ENCODE results near the gene CACNA1C.

The CACNA1C gene

GRCh38 chr12:2535583-2536204, 482.9 kb downstream of the CACNA1C start:
- FAIRE-seq, result no peak

DNA sequence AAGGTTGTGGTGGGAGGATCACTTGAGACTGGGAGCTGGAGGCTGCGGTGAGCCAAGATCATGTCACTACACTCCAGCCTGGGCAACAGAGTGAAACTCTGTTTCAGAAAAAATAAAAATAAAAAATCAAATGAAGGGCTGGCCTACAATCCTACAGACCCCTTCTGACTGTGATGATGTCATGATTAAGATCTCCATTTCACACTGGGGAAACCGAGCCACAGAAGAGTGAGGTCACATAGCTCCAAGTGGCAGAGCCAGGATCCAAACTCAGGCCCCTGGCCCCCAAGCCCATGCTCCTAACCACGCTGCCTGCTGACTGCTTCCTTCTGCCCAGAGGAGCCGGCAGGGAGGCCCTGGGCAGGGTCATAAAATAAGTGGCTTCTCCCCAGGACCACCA, 483.9 kb downstream of the CACNA1C start:
- FAIRE-seq, result no peak

DNA sequence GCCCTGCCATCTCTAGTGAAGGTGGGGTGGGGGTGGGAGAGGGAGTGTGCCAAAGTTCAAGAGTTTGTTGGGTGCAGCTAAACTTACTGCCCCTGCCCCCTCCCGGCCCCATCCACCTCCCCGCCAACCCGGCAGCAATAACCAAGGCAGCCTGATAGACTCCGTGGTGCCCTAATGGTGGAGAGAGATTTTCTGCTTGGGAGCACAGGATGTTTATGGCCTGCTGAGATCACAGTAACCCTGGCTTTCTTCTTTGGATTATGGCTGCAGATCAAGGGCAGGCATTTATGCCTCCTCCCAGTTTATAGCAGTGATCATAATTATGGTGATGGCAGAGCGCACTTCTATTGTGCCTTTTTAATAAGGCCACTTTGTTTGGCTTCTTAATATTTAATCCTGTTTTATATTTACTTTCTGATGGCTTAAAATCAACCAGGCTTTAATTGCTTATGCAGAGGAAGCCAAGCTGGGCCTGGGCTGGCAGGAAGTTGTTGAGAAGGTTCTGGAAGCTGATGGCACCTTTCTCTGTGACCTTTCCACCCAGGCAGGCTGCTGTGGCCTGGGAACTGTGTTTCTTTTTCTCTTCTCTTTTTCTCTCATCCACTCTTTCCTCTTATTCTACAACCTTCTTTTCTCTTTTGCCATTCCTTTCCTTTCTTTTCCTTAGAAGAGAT, 485.2 kb downstream of the CACNA1C start:
- FAIRE-seq, result no peak

DNA sequence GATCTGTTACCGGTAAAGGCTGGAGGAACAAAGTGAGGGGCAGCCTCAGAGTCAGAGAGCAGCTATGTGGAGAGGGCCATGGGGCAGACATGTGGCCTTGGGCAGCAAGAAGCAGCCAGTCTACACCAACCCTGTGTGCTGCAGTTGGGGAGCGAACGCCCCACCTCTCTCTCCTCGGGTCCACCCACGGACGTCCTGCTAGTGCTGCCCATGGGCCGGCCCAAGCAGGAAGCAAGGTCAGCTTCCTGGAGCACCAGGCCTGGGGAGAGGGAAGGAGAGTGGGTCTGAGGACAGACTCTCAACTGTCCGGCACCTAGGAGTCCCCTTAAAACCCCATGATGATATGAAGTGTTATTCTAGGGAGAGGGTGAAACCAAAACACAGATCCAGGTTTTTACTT, 487.2 kb downstream of the CACNA1C start:
- no peak for FAIRE-seq

GRCh38 chr12:2540535-2540941, 487.8 kb downstream of the CACNA1C start:
- no peak for FAIRE-seq

DNA sequence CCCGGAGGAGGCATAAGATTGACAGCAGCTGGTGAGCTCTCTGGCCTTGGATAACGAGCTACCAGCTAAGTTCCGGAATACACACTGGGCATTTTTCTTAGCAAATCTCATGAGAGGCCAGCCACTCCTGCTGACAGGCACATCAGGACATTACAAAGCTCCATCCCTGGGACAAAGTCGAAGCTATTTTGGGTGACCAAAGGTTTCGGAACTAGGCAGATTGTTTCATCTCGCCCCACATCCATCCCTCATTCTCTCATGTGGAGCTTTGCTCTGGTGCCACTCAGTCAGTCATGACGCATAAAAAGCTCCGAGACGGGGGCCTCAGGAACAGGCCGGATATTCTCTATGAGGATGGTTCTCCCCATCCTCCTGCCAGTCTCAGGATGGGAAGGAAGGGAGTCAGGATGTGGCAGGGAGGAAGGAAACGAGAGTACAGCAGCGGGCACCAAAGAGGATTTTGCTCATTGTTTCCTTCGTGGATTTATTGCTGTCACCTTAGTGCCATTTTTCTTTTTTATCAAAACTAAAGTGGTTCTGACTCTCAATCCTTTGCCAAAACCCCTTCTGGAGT, 488.9 kb downstream of the CACNA1C start:
- FAIRE-seq, result no peak

DNA sequence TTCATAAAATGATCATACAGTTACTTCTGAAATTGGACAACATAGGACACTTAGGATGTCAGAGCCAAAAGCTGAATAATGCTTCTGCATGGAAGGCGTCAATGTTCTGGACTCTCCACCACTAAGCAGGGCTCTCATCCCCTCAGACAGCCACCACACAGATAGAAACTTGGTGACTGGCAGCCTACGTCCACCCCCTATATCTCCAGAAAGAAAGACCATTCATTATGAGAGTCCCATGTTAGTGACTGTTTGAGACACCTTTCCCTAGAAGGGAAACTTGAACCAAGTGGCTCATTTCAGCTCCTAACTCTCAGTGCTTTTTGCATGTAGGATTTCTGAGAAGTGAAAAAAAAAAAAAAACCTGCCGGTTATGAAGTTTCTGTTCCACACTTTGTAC, 491.0 kb downstream of the CACNA1C start:
- no peak for FAIRE-seq

DNA sequence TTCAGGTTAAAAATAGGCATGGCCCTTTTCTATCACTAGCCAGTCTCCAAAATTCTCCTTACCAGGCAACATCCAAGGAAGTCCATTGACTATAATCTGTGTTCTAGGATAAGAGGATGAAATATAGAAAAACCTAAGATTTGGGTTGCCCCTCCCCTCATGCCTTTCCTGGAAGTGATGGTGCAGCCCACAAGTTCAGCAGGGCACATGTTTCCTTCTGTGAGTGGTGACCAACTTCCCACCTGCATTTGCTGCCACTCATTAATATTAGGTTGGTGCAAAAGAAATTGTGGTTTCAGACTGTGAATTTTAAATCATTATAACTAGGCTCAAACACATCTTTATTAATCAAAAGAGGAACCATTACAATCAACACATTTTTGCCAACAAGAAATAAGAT, 491.4 kb downstream of the CACNA1C start:
- FAIRE-seq, result no peak

DNA sequence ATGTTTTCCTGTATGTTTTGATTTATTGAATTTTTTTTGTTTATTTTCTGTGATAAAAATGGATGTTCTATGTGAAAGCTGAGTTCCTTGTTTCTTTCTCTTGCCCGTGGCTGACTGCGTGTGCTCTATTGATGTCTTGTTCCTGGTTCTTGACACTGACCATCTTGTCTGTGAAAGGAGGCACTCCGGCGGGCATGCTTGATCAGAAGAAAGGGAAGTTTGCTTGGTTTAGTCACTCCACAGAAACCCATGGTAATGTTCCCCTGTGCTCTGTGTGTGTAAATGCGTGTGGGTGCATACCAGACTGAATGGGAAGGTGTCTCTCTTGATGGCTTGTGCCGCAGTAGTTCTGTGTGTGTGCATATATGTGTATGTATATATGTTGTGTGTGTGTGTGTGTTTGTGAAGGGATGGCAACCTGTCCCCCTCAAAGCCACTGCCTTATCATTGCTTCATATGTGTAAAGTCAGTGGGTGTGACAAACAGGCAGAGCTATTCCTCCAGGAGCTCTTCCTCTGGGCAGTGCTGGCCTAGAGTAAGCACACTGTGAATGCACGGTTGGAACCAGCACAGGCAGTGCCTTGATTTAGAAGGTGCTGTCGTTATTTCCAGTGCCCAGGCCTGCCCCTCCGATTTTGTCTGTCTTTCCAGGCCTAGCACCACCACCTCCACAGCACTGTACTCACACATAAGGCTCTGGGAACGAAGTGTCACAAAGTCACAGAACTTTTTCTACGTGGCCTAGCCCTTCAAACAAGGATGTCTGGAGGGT, 494.7 kb downstream of the CACNA1C start:
- no peak for FAIRE-seq

DNA sequence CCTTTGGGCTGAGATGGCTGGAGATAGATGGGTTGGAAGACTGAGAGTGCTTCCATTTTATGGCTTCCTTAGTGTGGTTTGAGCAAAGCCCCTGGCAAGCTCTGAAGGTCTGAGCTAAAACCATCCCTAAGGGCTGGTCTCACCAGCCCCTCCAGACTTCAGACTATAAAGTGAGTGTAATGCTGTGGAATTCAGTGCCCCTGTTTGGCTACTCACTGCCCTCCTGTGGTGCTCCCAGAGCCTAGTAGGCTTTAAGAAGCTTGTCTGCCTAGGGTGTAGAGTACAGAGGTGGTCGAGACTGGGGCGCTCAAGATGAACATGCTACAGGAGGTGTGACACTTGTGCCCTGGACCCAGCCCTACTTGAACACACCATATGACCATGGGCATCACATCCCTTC, 495.3 kb downstream of the CACNA1C start:
- FAIRE-seq, result no peak

GRCh38 chr12:2550561-2551411, 498.0 kb downstream of the CACNA1C start:
- FAIRE-seq, result no peak

DNA sequence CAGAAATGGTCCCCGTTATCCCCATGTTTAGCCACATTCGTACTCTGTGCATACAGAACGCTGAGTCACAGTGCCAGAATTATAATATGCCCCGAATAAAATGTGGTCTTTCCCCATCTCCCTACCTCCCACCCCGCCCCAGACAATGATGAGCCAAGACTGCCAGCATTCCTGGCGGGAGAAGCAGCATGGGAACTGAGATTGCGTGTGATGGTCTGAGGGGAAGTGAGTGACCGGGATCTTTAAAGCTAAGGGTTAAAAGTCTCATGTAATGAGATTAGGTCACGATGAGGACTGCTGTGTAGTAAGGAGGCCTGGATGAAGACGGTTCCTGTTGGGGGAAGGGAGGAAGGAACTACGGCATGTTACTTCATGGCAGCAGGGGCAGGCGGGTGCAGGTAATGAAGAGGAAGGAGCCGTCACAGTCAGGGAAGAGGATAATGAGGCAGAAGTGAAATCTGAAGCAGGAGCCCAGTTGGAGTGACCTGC, 498.7 kb downstream of the CACNA1C start:
- no peak for FAIRE-seq

- no peak for FAIRE-seq
Observed at GRCh38 chr12:2552000-2552756, 499.4 kb downstream of the CACNA1C start.

DNA sequence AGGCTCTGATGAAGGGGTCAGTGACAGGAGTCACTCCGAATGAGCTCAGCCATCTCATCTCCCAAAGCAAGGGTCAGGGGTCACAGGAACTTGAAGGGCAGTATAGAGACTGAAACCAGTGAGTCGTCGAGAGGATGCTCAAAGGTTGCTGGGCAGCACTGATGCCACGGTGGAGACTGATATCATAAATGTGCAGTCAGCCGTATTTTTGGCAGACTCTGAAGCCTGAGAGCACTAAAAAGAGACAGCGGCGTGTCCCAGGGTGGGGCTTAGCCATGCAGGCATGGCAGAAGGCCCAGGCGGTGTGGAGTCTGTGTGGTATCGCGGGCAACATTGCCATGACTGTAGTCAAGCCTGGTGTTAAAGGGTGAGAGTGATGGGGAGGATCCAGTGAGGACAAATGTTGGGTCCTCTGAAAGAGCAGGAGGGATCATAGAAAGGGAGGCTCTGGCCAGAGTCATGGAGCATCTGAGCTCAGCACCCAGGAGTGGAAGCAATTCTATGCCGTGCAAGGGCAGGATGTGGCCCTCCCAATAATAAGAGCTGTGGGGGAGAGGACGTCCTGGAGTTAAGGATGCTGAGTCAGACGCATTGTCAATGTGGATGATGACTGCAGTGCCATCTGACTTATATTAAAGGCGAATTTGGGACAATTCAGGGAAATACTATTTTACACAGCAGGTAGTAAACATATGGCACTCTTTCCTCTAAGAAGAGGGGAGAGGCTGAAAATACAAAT, 500.8 kb downstream of the CACNA1C start:
- FAIRE-seq, result no peak

DNA sequence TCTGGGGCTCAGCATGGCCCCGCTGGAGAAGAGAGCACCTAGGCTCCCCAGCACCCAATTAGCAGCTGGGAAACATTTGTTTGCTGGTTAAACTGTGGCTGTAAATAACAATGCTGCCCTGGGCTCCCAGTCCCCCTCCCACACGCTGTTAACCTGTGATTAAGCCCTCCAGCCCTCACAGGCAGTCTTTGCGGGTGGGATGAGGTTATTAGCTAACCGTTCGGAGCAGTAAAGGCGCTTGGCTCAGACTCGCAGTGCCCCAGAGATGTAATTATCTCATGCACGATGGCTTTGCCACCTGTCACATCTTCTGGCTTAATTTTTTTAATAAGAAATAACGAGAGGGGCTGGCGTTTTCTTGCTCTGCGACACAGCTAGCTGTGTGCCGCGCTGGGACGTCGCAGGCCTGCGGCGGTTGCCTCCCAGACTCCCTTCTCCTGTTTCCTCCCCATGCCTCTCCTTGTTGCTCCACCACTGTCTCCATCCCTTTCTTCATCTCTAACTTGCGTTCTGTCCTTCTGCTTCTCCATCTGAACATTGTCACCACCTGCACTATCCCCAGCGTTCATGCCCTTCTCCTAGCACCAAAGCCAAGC, 502.8 kb downstream of the CACNA1C start:
- no peak for FAIRE-seq

GRCh38 chr12:2557597-2557996, 504.8 kb downstream of the CACNA1C start:
- no peak for FAIRE-seq

- FAIRE-seq, result no peak
Observed at GRCh38 chr12:2559931-2560330, 507.1 kb downstream of the CACNA1C start.

DNA sequence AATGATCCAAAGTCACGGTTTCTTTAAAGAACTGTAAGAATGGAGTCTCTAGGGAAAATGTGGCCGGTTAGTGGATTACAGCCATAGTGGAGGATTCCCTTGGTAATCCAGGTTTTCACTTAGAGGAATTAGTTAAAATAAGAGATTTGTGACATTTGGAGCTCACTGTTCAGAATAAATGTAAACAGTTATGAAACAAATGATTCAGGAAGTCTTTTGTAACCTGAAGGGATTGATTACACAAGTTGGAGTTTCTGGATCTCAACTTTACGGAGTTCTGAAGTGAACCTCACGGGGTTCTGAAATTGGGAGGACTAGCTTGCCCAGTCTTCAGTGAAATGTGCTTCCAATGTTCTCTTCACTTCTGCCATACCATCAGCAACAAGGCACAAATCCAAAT, 507.6 kb downstream of the CACNA1C start:
- FAIRE-seq, result no peak

- FAIRE-seq, result no peak
Observed at GRCh38 chr12:2561367-2561766, 508.6 kb downstream of the CACNA1C start.

DNA sequence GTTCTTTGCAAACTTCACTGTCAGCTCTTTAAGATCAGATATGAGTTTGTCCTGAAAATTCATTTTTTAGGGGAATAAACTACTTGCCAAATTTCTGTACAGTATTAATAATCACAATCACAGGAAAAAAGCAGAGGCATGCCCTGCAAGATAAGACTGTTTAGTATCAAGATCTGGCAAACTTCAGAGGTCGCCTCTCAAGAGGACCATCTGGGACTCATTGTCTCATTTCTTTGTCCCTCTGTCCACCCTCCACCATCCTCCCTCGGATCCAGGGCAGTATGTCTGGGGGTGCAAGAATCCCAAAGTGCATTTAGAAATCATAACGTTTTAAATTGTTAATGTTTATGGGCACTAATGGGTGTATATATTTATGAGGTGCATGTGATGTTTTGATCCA, 509.6 kb downstream of the CACNA1C start:
- FAIRE-seq, result no peak

DNA sequence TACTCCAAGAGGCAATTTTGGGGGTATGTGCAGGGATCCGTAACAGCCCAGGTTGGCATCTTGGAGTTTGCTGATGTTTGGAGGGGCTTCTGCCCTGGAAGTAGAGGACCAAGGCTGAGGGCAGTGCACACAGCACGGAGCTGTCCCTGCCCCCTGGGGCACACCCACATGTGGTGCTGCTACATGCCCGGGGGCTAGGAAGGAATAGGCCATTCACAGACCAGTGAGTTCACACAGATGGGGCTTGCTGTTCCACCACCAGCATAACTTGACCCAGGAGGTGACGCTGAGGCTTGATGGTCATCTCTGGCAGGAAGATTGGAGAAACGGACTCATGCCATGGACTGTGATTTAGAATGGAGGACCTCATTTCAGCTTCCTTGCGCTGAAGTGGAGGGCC, 510.9 kb downstream of the CACNA1C start:
- FAIRE-seq, result no peak
